NB4 (cell line): ENCODE data around the gene KYNU.

Experiments used
- DNase-seq: peaks from one replicate; pipeline ENCODE4 v3.0.0; 2010; ENCODE audit warnings: low read depth
- H3K4me3 ChIP-seq: one replicate; pipeline ENCODE4 v1.5.1; 2011; ENCODE audit warnings: mild to moderate bottlenecking, low read depth, low read length, moderate library complexity
- MYC ChIP-seq: IDR thresholded peaks from 2 replicates; pipeline ENCODE4 v1.6.1; 2011; ENCODE audit warnings: low read depth, low read length
- POLR2A ChIP-seq: IDR thresholded peaks from 2 replicates; pipeline ENCODE4 v1.6.1; 2011; ENCODE audit warnings: mild to moderate bottlenecking; ENCODE audit not compliant: insufficient read length; ENCODE audit errors: extremely low read depth
- TF ChIP-seq, protein P1 (sequence below): IDR thresholded peaks from one replicate; pipeline ENCODE4 v1.5.1; 2012; ENCODE audit warnings: low read depth, low read length
- TF ChIP-seq, protein P2 (sequence below): IDR thresholded peaks from 2 replicates; pipeline ENCODE4 v1.6.1; 2011; ENCODE audit warnings: low read depth, low read length

The KYNU gene

GRCh38 chr2:142993771-142994170 is 116.3 kb downstream of the KYNU start:
- TF ChIP-seq, protein P1, sequence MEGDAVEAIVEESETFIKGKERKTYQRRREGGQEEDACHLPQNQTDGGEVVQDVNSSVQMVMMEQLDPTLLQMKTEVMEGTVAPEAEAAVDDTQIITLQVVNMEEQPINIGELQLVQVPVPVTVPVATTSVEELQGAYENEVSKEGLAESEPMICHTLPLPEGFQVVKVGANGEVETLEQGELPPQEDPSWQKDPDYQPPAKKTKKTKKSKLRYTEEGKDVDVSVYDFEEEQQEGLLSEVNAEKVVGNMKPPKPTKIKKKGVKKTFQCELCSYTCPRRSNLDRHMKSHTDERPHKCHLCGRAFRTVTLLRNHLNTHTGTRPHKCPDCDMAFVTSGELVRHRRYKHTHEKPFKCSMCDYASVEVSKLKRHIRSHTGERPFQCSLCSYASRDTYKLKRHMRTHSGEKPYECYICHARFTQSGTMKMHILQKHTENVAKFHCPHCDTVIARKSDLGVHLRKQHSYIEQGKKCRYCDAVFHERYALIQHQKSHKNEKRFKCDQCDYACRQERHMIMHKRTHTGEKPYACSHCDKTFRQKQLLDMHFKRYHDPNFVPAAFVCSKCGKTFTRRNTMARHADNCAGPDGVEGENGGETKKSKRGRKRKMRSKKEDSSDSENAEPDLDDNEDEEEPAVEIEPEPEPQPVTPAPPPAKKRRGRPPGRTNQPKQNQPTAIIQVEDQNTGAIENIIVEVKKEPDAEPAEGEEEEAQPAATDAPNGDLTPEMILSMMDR = no peak
- TF ChIP-seq MYC = no peak
- TF ChIP-seq POLR2A = no peak
- TF ChIP-seq, protein P2, sequence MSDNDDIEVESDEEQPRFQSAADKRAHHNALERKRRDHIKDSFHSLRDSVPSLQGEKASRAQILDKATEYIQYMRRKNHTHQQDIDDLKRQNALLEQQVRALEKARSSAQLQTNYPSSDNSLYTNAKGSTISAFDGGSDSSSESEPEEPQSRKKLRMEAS = no peak
- no peak for DNase-seq
- H3K4me3 ChIP-seq = no peak overlapping the region

DNA sequence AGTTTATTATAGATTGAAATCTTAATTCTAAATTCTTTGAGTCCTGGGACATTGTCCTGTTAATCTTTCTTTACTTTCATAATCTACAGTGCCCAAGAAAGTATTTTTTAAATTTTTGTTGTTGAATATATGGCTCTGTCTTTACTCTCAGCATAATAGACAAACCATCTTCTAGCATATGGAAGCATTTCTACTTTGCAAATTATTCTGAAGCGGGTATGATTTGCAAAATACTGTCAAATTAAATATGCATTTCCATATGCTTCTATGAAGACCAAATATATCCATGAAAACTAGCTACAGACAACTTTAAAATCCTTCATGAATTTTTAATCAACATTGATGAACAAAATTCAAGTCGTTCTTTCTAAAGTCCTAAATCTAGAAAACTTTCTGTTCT is 117.2 kb downstream of the KYNU start:
- no peak overlapping the region for H3K4me3 ChIP-seq
- no peak for DNase-seq
- TF ChIP-seq POLR2A (no peak), MYC (no peak)
- TF ChIP-seq, protein P2 = no peak
- TF ChIP-seq, protein P1 = no peak

GRCh38 chr2:142997231-142997630 is 119.8 kb downstream of the KYNU start:
- no peak for DNase-seq
- H3K4me3 ChIP-seq = no peak overlapping the region
- TF ChIP-seq, protein P2 = no peak
- TF ChIP-seq, protein P1 = no peak
- no peak for TF ChIP-seq POLR2A
- TF ChIP-seq MYC = no peak

DNA sequence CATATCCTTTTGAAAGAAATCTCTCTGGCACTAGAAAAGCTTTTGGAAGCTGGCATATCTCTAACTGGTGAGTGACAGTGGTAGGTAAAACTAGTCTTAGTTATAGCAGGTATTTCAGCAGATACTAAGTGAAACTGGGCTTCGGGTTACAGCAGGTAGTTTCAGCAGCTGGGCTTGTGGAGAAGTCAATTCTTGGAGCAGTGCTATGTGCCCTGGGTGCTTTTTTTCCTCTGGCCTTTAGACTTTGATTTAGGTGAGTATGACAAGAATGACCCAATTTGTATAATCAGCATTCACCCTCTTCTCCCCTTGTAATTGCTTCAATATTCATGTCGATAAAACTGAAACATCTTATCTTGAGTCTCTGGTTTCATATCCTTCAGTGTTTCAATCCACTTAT is 123.1 kb downstream of the KYNU start:
- H3K4me3 ChIP-seq = no peak overlapping the region
- no peak for DNase-seq
- TF ChIP-seq, protein P2 = no peak
- TF ChIP-seq POLR2A (no peak), MYC (no peak)
- TF ChIP-seq, protein P1 = no peak

GRCh38 chr2:143001501-143001900 is 124.0 kb downstream of the KYNU start:
- TF ChIP-seq MYC (no peak), POLR2A (no peak)
- TF ChIP-seq, protein P1 = no peak
- TF ChIP-seq, protein P2 = no peak
- DNase-seq = no peak
- no peak overlapping the region for H3K4me3 ChIP-seq

- DNase-seq = no peak
- TF ChIP-seq MYC = no peak
- TF ChIP-seq, protein P2 = no peak
- H3K4me3 ChIP-seq = no peak overlapping the region
Observed at GRCh38 chr2:143015656-143016055, 138.2 kb downstream of the KYNU start.
